Neuronal stem cell (in vitro differentiated cells): ENCODE data around the gene PITPNB.

Experiments used
- DNase-seq: peaks from one replicate; pipeline ENCODE4 v3.0.0-alpha.2; 2013; ENCODE audit warnings: low spot score
- H2AFZ ChIP-seq: one replicate; pipeline ENCODE4 v1.6.1; 2013; ENCODE audit warnings: mild to moderate bottlenecking, low read length, inconsistent platforms
- H2AK5ac ChIP-seq: 2 replicates; pipeline ENCODE4 v1.6.1; 2013; ENCODE audit warnings: low read depth, mild to moderate bottlenecking, inconsistent platforms, low read length, moderate library complexity, mixed read lengths
- H2BK120ac ChIP-seq: 2 replicates; pipeline ENCODE4 v1.6.1; 2013; ENCODE audit warnings: low read depth, mild to moderate bottlenecking, inconsistent platforms, low read length, moderate library complexity, mixed read lengths
- H2BK12ac ChIP-seq: one replicate; pipeline ENCODE4 v1.6.1; 2013; ENCODE audit warnings: low read length, inconsistent platforms
- H2BK15ac ChIP-seq: 2 replicates; pipeline ENCODE4 v1.6.1; 2013; ENCODE audit warnings: mild to moderate bottlenecking, low read length, inconsistent platforms, mixed read lengths
- H2BK5ac ChIP-seq: one replicate; pipeline ENCODE4 v1.6.1; 2013; ENCODE audit warnings: inconsistent platforms, mild to moderate bottlenecking, low read length, moderate library complexity
- H3K14ac ChIP-seq: one replicate; pipeline ENCODE4 v1.6.1; 2013; ENCODE audit warnings: low read length, inconsistent platforms
- H3K18ac ChIP-seq: 2 replicates; pipeline ENCODE4 v1.6.1; 2013; ENCODE audit warnings: low read length, inconsistent platforms
- H3K23ac ChIP-seq: 2 replicates; pipeline ENCODE4 v1.6.1; 2013; ENCODE audit warnings: low read depth, mild to moderate bottlenecking, mixed read lengths, low read length, inconsistent platforms; ENCODE audit not compliant: poor library complexity
- H3K27ac ChIP-seq: replicated peaks from 3 replicates; pipeline ENCODE4 v1.5.1; 2013; ENCODE audit warnings: low read length, inconsistent platforms
- H3K27me3 ChIP-seq, 3 experiments: 2 replicates each; pipeline ENCODE4 v1.6.1; 2013; ENCODE audit warnings: low read length in 3 of 3, mild to moderate bottlenecking in 2 of 3, inconsistent platforms in 1 of 3, low read depth in 1 of 3, mixed read lengths in 1 of 3, moderate library complexity in 1 of 3; ENCODE audit not compliant: control insufficient read depth in 3 of 3, insufficient read depth in 3 of 3
- H3K36me3 ChIP-seq, 2 donors: replicated peaks in 1 of 2; 2 replicates each; pipeline ENCODE4 v1.6.1; 2013; ENCODE audit warnings: low read length in 2 of 2; ENCODE audit not compliant: control insufficient read depth in 2 of 2, insufficient read depth in 2 of 2
- H3K4ac ChIP-seq: 2 replicates; pipeline ENCODE4 v1.6.1; 2013; ENCODE audit warnings: inconsistent platforms, mild to moderate bottlenecking, low read length, moderate library complexity
- H3K4me1 ChIP-seq, 2 donors: 1 replicate in 1 of 2; 2 replicates in 1 of 2; pipeline ENCODE4 v1.6.1; 2013; ENCODE audit warnings: low read length in 2 of 2, low read depth in 1 of 2; ENCODE audit not compliant: control insufficient read depth in 2 of 2, insufficient read depth in 1 of 2
- H3K4me2 ChIP-seq: one replicate; pipeline ENCODE4 v1.6.1; 2013; ENCODE audit warnings: mild to moderate bottlenecking, low read length, inconsistent platforms; ENCODE audit not compliant: insufficient read depth, poor library complexity, severe bottlenecking
- H3K4me3 ChIP-seq, 2 donors: 2 replicates each; pipeline ENCODE4 v1.5.1; 2013; ENCODE audit warnings: low read length in 2 of 2, mild to moderate bottlenecking in 2 of 2, inconsistent platforms in 1 of 2, moderate library complexity in 1 of 2
- H3K79me1 ChIP-seq: one replicate; pipeline ENCODE4 v1.6.1; 2013; ENCODE audit warnings: low read depth, mild to moderate bottlenecking, inconsistent platforms, low read length, moderate library complexity
- H3K9ac ChIP-seq: one replicate; pipeline ENCODE4 v1.6.1; 2013; ENCODE audit warnings: mild to moderate bottlenecking, low read depth, low read length, inconsistent platforms; ENCODE audit not compliant: poor library complexity
- H3K9me3 ChIP-seq, 2 donors: replicated peaks in 1 of 2; 2 replicates each; pipeline versions ENCODE3 to v1.6.1; 2013; ENCODE audit warnings: low read length in 2 of 2, mild to moderate bottlenecking in 2 of 2, inconsistent platforms in 1 of 2, low read depth in 1 of 2, mixed read lengths in 1 of 2, moderate library complexity in 1 of 2; ENCODE audit not compliant: control insufficient read depth in 2 of 2, insufficient read depth in 1 of 2
- H4K8ac ChIP-seq: one replicate; pipeline ENCODE4 v1.6.1; 2013; ENCODE audit warnings: low read depth, mild to moderate bottlenecking, inconsistent platforms, low read length, moderate library complexity
- H4K91ac ChIP-seq: one replicate; pipeline ENCODE4 v1.6.1; 2013; ENCODE audit warnings: low read length, low read depth, mild to moderate bottlenecking, inconsistent platforms; ENCODE audit not compliant: poor library complexity
- WGBS, 2 donors: extraction: QIAGEN DNeasy Blood & Tissue Kit; methylation state at CpG; one replicate each; pipeline ENCODE4 v1.1.7; 2013; ENCODE audit warnings: missing lambda C conversion rate in 2 of 2, mixed read lengths in 1 of 2; ENCODE audit not compliant: insufficient read length in 2 of 2, insufficient replicate concordance in 1 of 2; ENCODE audit errors: extremely low coverage in 2 of 2; 5-methylcytosine and 5-hydroxymethylcytosine counted together

PITPNB gene

DNA sequence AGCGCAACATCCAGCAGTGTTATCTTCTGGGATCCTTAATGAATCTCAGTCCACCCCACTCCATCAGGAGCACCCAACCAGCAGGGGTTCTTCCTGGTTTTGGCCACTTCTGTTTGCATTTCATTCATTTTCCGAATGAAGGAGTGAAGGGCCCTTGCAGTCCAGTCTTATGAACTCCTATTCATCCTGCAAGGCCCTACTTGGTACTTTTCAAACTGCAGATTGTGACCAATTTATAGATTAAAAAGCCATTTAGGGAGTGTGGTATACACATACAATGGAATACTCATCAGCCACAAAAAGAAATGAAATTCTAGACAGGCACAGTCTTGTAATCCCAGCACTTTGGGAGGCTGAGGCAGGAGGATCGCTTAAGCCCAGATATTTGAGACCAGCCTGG, 107.3 kb downstream of the PITPNB start:
- Histone ChIP-seq H3K4me1 (peaks cover 8 to 19% of the 10 kb centered on the region in 2 donors), H3K79me1 (no peaks in the 10 kb centered on the region), H3K14ac (no peak overlapping the region), H2BK5ac (no peak overlapping the region), H3K9ac (no peak overlapping the region), H2BK120ac (no peak overlapping the region), H3K18ac (no peak overlapping the region), H3K4me2 (no peak overlapping the region), H2BK12ac (no peak overlapping the region), H3K27ac (no peak overlapping the region), H2AK5ac (no peak overlapping the region), H4K8ac (no peak overlapping the region), H2BK15ac (no peak overlapping the region), H3K27me3 (peaks cover 0 to 5% (median 0%) of the 10 kb centered on the region in 3 experiments), H3K4me3 (no peak overlapping the region), H4K91ac (no peak overlapping the region), H3K23ac (no peak overlapping the region), H3K36me3 (no peaks in the 10 kb centered on the region), H3K4ac (no peak overlapping the region), H2AFZ (no peak overlapping the region), H3K9me3 (no peaks in the 10 kb centered on the region)
- no peak for DNase-seq
- WGBS, 2 donors, result no CpG with 5 or more reads among the region's 3 CpGs

DNA sequence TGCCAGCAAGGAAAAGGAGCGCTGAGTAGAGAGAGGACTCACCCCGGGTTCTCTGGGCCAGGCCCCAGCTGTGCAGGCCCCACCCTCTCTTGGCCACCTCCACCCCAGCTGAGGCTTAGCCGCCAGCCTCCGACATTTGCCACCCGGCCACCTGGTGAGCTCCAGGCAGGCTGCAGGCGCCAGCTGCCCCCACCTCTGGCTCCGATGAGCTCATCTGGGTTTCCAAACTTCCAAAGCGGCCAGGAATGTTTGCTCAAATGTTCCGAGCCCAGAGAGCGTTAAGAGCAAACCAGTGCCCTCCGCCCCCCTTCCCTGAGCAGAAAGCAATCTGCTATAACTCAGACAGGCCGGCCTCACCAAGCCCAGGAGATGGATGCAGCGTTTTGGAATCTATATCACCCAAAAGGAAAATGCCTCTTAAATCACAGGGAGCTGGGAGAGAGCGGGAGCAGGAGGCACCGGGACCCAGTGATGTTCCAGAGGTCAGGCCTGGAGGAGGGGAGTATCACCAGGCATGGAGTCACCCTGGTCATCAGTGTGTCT, 108.4 kb downstream of the PITPNB start:
- Histone ChIP-seq H3K4ac (no peak overlapping the region), H3K79me1 (peaks cover under 1% of the 10 kb centered on the region), H3K23ac (peak overlapping the region; percentile 46)

GRCh38 chr22:27809700-27810608, 109.1 kb downstream of the PITPNB start:
- Histone ChIP-seq H3K4me2 (no peak overlapping the region), H2BK5ac (peak overlapping the region; percentile 56), H4K91ac (no peak overlapping the region), H3K9me3 (no peaks in the 10 kb centered on the region), H3K79me1 (peaks cover 3% of the 10 kb centered on the region), H2AFZ (peak overlapping the region; percentile 25), H2BK120ac (no peak overlapping the region), H4K8ac (no peak overlapping the region), H3K27ac (no peak overlapping the region), H3K4ac (peak overlapping the region; percentile 46), H3K14ac (no peak overlapping the region), H3K4me3 (no peak overlapping the region), H3K27me3 (no peaks in the 10 kb centered on the region), H3K23ac (peak overlapping the region; percentile 46), H3K18ac (peak overlapping the region; percentile 83), H3K9ac (no peak overlapping the region), H3K4me1 (peaks cover 10 to 21% of the 10 kb centered on the region in 2 donors), H2BK15ac (peak overlapping the region; percentile 91), H2BK12ac (no peak overlapping the region), H3K36me3 (no peaks in the 10 kb centered on the region), H2AK5ac (peak overlapping the region; percentile 72)
- DNase-seq, result no peak
- no CpG with 5 or more reads among the region's 17 CpGs for WGBS, 2 donors

More for the DNA sequence above, 108.4 kb downstream of the PITPNB start:
- no peak for DNase-seq
- peak overlapping the region; percentile 91 for H2BK15ac ChIP-seq
- H2BK5ac ChIP-seq, result peak overlapping the region; percentile 56
- peak overlapping the region; percentile 39 for H3K14ac ChIP-seq
- no peak overlapping the region for H3K4me3 ChIP-seq
- H2AFZ ChIP-seq, result peak overlapping the region; percentile 25
- peak overlapping the region; percentile 83 for H3K18ac ChIP-seq
- no peak overlapping the region for H2BK120ac ChIP-seq
- peaks cover 8 to 19% of the 10 kb centered on the region in 2 donors for H3K4me1 ChIP-seq
- peak overlapping the region; percentile 44 for H3K9ac ChIP-seq
- H3K4me2 ChIP-seq, result no peak overlapping the region
- no peak overlapping the region for H3K27ac ChIP-seq
- H2AK5ac ChIP-seq, result peak overlapping the region; percentile 72
- no peaks in the 10 kb centered on the region for H3K9me3 ChIP-seq
- WGBS, 2 donors, result no CpG with 5 or more reads among the region's 15 CpGs
- no peak overlapping the region for H4K91ac ChIP-seq
- no peaks in the 10 kb centered on the region for H3K36me3 ChIP-seq
- H2BK12ac ChIP-seq, result no peak overlapping the region
- H3K27me3 ChIP-seq, result no peaks in the 10 kb centered on the region
- no peak overlapping the region for H4K8ac ChIP-seq

GRCh38 chr22:27809226-27809603, 109.8 kb downstream of the PITPNB start:
- no peak for DNase-seq
- Histone ChIP-seq H2BK5ac (no peak overlapping the region), H2BK15ac (no peak overlapping the region)

More at GRCh38 chr22:27809226-27809603, 109.8 kb downstream of the PITPNB start:
- Histone ChIP-seq H4K8ac (peak overlapping the region; percentile 55), H4K91ac (peak overlapping the region; percentile 61), H3K23ac (no peak overlapping the region), H2BK12ac (no peak overlapping the region), H3K36me3 (no peaks in the 10 kb centered on the region), H3K4me3 (no peak overlapping the region), H3K9ac (no peak overlapping the region), H3K9me3 (no peaks in the 10 kb centered on the region), H3K4me1 (peaks cover 16 to 27% of the 10 kb centered on the region in 2 donors), H3K18ac (no peak overlapping the region), H3K27ac (no peak overlapping the region), H3K14ac (no peak overlapping the region), H2BK120ac (peak overlapping the region; percentile 25), H2AK5ac (peak overlapping the region; percentile 63), H3K4me2 (no peak overlapping the region), H3K27me3 (no peaks in the 10 kb centered on the region), H3K79me1 (peaks cover 5% of the 10 kb centered on the region), H2AFZ (no peak overlapping the region), H3K4ac (no peak overlapping the region)
- no CpG with 5 or more reads among the region's 5 CpGs for WGBS, 2 donors
